A204.1 (cell line): ENCODE results near the gene L3MBTL4.

Experiments
- FAIRE-seq: peaks from 2 replicates; lab custom pipeline; 2012; peaks lifted over from hg19 to GRCh38; lab: Jason Lieb, UNC

The L3MBTL4 gene

DNA sequence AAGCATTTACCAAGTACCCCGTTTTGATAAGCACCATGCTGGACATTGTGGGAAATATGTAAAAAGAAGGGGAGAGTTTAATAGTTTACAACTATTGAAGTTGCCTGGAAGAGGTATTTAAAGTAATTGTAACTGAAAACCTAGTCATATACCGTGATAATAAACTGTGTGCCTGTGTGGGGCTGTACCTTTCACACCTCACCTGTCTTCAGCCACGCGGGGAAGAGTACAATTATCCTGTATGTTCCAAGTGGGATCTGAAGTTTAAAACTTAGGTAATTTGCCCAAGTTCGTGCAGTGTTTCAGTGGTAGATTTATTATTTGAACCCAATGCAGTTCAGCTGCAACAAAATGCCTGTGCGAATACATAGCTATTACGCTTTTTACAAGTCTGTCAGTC, 391.2 kb downstream of the L3MBTL4 start:
- FAIRE-seq, result no peak

DNA sequence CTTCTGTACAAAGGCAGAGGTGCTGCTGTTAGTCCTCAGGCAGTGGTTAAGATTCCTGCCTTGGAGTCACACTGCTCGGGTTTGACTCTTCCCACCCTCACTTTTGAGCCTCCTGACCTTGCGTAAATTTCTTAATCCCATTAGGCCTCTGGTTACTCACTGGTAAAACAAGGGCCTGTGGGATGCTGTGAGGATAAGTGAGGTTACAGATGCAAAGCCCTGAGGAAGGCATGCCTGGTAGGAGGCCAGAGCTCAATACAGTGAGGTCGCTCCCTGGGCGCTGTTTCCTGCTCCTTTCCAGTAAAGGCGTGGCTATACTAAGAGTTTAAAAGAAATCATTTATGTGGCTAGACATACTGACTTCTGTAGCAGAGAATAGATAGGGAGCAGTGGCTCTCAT, 391.9 kb downstream of the L3MBTL4 start:
- no peak for FAIRE-seq

DNA sequence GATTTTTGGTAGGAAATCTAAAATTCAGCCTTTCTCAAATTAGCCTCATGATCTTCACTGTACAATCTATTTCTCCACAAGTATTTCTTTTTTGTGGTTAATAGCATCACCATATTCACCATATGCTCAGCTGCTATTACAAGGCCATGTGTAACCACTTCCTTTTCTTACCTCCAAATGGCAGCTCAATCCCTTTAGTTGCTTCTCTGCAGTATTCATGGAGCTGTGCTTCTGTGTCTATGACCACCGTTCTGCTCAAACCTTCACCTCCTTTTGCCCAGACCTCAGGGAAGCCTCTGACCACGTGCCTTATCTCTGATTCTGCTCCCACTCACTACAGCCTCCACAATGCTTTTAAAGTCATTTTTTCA, 392.7 kb downstream of the L3MBTL4 start:
- no peak for FAIRE-seq

DNA sequence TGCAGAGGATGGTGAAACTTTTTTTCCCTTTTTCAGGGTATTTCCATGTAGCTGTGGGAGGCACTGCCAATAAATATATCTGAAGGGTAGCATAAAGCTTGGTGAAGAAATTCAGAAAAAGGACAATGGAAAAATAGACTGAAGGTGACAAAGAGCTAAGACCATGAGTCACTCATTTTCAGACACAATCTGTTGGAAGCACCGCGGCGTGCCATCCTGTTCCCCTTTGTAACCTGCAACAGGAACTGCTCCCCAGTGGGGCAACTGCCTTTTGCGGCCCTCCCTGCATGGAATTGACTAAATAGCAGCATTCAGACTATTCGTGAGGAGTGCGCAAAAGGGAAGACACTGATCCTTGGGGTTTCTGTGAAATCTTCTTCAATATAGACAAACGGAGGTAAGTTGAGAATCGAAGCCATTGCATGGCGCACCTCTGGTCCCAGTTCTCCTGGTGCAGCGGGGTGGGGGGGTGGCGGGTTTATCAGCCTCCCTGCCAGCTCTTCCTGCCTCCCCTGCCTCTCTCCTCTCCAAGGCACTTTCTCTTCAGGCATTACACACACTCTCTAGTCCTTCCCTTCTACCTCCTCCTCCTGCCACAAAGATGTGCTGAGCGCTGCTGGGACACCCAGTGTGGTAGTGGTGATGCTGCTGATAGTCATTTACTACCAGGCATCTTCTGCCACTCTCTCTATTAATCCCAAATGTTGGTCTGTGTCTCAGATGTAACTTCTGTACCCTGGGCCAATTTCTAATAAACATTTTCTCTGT, 393.2 kb downstream of the L3MBTL4 start:
- FAIRE-seq, result no peak

DNA sequence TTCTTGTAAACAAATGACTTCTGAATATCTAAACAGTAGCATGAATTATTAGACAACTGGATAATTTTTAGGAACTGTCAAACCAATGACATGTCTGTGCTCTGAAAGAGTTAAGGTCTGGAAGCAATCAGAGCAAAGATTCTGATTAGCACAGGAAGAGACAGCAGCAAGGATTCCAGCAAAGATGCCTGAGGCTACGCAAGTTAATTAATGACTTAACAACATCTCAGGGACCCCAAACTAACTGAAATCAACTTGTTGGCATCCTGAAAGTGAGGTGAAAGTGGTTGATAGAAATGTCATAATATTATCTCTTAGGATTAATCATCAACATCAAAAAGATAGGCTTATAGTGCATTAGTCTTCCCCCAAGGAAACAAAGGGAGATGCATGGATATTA, 396.0 kb downstream of the L3MBTL4 start:
- no peak for FAIRE-seq

DNA sequence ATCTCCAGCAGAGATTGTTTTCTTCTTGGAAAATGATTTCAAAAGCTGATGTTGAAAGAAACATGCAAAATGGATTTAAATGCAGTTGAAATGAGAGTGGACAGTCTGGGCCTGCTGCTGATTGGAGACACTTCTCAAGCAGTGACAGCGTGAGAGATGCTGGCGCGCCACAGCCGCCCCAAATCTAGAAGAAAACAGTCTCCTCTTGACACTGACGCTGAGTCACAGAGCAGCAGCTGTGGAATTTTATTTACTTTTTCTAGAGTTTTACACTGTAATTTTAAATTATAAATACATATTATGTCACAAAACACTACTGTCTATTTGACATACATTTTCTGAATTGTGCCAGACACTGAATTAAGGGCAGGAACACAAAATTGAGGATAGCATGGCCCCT, 397.5 kb downstream of the L3MBTL4 start:
- FAIRE-seq, result no peak

DNA sequence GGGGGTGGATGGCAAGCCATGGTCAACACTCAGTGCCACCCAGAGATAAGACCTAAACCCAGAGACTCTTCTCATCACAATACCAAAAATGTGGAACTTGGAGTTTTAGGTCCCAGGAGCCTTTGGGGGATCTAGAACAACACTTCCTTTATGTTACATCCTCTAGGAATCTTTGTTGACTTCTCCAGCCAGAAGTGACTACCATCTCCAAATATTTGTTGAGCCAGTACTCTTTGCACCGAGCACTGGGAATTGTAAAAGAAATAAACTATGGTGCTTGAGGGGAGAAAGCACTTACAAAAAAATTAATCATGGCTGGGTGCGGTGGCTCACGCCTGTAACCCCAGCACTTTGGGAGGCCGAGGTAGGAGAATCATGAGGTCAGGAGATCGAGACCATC, 399.3 kb downstream of the L3MBTL4 start:
- FAIRE-seq, result no peak

DNA sequence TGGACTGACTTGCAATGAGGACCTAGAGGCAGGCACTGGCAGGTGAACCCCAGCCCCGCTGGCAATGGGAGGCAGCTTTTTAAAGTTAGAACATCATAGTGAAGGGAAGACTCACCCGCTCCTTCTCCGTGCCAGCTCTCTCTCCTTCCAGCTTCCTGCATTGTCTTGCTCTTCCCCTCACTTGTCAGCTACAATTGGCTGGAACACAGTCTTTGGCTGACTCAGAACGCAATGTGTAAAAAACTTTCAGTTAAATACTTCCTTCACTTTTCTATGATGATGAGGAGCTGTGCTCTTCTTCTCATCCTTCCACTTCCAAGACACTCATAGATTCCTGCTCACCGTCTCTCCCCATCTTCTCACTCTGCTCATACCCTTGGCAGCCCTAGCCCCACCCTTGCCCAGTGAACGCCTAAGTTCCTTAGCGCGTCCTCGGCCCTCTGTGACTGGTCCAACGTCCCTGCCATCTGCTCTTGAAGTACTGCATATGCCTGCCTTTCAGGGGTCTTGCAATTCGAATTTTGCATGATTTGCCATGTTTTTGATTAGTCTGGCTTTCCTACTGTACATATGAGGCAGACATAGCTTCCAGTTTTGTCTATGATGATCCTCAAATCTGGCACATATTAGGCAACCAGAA, 401.4 kb downstream of the L3MBTL4 start:
- FAIRE-seq, result no peak

DNA sequence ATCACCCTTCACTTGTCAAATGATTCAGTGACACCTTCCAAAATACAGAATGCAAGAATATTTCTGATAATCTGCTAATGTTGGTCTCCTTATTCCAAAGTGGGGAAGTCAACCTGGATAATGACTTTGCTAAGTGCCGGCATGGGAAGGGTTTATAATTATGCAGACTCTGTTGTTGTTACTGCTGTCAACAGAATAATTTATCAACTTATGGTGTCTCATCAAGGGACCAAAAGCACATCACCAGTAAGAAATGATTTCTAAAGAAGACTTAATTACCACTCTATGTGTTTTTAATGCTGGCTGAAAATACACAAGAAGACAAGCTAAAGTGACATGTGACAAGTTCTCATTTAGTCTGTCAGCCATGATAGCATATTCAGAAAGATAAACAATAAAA, 403.8 kb downstream of the L3MBTL4 start:
- FAIRE-seq, result no peak

DNA sequence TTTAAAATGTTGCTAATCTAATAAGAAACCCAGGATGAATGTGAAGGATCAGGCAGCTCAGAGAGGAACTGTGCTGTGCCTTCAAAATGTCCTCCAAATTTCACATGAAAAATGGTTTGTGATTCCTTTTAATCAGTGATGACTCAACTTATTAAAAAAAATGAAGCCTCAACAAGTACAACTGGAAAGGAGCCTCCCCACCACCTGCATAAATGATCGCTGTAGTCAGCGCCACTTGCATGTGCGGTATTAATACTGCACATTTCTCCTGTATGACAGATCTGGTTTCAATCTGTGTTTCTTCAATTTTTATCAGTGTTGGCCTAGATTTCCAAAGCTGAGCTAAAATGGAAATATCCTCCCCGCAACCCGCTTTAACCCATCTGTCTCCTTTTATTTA, 404.4 kb downstream of the L3MBTL4 start:
- FAIRE-seq, result no peak

DNA sequence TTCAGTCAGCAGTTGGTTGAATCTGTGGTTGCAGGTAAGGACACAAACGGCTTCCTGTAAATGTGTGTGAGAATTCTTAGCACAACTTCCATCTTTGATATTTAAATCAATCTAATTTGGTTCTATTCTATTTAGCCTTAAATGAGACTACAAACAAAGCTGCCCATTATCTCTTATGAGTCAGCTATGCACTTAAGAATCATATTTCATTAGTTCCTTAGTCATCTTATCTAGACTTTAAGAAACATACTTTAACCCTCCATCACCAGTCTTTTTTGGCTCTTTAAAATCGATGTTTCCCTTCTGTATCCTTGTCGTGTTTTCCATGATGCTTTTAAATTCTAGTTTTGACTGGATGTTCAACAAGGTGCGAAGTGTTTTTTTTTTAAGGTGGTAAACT, 405.0 kb downstream of the L3MBTL4 start:
- FAIRE-seq, result no peak

DNA sequence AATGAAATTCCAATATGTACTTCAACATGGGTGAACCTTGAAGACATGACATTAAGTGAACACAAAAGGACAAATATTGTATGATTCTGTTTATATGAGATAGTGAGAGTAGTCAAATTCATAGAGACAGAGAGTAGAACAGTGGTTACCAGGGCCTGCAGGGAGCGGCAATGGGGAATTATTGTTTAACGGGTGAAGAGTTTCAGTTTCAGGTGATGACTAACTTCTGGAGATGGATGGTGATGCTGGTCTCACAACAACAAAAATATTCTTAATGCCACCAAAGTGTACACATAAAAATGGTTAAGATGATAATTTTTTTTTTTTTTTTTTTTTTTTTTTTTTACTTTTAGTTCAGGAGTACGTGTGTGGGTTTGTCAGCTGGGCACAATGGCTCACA, 410.0 kb downstream of the L3MBTL4 start:
- no peak for FAIRE-seq

DNA sequence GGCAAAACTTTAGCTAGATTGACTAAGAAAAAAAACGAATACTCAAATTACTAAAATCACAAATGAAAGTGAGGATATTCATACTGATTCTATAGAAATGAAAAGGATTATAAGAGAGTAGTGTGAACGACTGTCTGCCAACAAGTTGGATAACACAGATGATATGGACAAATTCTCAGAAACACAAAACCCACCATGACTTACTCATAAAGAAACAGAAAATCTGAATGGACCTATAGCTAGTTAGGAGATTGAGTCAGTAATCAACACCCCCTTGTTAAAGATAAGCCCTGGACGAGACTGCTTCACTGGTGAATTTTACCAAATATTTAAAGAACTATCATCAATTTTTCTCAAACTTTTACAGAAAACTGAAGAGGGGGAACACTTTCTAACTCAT, 410.6 kb downstream of the L3MBTL4 start:
- no peak for FAIRE-seq

DNA sequence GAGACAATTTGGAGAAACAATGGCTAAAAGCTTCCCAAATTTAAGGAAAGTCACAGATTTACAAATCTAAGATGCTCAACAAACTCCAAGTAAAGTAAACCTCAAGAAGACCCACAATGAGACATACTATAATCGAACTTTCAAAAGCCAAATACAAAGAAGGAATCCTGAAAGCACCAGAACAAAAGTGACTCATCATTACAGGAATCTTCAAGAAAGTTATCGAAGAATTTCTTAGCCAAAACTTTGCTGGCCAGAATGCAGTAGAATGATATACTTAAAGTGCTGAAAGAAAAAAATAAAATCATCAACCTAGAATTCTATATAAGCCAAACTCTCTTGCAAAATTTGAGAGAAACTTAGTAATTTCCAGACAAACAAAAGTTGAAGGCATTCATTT, 412.8 kb downstream of the L3MBTL4 start:
- no peak for FAIRE-seq

DNA sequence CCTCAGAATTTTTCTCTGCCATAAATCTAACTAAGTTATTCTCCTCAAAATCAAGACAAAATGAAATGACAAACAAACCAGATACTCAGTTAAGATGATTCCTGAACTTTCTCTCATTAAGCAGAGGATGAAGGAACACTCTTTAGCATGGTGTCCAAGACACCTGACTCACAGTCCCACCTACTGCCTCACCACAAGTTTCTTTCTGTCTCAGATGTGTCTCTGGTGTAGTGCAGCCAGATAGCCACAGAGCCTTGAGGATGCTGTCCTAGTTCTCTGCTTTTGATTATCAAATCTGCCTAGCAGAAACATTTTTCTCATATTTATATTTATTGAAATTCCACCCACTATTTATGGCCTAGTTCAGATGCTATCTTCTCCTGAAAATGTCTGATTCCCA, 415.8 kb downstream of the L3MBTL4 start:
- FAIRE-seq, result no peak

DNA sequence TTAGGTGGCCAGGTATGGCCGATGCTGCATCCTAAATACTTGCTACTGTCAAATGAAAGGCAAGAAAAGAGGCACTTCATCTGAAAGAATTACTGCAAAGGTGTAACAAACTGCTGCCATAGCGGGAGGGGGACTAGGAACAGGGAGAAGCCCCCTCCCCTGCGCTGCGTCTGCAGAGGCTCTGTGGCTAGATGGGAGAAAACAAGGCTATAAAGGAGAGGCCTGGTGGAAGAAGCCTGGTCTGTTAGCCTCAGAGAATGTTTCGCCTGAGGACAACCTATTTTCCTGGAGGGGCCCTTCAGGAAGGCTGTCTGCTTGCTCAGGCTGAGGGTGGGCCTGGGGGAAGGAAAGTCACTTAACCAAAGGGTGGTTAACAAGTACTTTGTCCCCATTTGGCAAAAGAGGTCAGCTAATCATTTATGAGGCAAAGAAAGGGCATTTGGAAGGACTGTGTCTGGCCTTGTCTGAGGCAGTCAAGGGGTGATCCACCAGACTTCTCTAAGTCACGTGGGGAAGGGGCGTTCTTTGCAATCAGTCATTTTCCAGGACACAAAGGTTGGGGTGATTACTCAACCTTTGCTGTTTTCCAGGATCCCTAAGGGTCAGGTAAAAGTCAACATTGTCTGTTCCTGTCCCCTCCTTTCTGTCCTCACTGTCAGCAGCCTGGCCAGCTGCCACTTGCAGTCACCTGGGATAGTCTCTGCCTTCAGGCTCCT, 416.4 kb downstream of the L3MBTL4 start:
- FAIRE-seq, result no peak

DNA sequence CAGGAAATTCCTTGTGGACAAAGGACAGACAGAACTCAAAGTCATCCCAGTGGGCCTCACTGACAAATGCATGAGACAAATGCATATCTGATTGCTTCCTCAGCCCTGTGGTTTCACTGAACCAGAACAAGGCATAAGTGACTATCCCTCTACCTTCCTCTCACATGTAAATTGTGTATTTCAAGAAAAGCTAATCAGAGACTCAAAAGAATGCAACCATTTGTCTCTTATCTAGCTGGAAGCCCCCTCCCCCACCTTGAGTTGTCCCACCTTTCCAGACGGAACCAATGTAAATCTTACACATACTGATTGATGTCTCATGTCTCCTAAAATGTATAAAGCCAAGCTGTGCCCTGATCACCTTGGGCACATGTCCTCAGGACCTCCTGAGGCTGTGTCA, 417.4 kb downstream of the L3MBTL4 start:
- no peak for FAIRE-seq

DNA sequence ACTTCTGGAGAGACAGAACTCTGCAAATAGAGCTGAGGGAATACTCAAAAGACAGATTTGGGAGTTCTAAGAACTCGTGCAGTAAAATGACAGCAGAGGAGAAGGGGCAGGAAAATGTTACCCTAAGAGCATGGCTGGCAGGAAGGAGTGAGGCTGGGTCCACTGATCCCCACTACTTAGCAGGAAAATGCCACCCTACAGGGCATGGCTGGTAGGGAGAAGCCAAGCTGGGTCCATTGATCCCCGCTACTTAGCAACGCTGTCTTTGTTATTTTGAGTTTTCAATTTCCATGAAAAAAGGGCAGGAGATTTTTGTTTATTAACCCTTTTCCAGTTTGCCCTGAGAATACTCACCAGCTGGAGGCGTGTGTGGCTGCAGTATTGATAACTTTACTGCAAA, 419.1 kb downstream of the L3MBTL4 start:
- no peak for FAIRE-seq

DNA sequence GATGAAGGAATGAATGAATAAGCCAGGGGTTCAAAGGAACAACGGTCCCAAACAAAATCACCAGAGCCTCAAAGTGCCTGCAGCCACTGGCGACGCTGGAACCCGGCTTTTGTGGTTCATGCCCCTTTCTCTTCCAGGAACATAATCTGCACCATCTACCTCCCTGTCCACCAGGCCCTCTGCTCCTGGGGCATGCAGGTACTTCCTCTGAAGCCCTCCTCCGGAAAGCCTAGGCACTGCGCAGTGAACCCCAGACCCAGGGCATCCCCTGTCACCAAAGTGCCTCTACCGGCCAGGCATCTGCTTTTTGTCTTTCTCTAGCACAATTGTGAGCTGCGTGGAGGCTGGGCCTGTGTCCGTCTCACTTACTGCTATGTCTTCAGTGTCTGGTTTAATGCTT, 420.8 kb downstream of the L3MBTL4 start:
- no peak for FAIRE-seq

DNA sequence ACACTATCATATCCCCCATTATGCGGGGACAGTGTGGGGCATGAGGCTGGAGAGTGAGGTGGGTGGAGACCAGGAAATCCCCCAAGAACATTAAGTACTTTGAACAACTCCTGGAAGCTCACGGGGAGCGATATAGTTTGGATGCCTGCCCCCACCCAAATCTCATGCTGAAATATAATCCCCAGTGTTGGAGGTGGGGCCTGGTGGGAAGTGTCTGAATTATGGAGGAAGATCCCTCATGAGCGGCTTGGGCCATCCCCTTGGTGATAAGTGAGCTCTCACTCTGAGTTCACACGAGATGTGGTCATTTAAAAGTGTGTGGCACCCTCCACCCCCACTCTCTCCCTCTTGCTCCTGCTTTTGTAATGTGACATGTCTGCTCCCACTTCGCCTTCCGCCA, 422.3 kb downstream of the L3MBTL4 start:
- FAIRE-seq, result no peak

DNA sequence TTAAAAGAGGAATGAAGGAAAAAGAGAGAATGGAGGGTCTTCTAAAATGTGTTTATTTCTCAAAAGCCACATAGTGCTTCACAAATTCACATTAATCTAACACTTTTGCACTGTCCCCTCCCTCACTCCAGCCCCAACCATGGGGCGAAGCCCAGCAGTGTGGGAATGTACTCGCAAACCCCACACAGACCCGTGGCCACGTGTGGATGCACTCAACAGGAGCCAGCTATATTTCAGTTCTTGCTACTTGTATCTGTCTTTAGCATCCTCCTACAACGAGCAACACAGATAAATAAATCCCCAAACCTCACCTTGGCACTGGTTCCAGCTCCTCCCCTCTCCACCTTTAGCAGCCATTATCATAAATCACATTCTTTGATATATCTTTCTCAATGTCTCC, 427.5 kb downstream of the L3MBTL4 start:
- no peak for FAIRE-seq

DNA sequence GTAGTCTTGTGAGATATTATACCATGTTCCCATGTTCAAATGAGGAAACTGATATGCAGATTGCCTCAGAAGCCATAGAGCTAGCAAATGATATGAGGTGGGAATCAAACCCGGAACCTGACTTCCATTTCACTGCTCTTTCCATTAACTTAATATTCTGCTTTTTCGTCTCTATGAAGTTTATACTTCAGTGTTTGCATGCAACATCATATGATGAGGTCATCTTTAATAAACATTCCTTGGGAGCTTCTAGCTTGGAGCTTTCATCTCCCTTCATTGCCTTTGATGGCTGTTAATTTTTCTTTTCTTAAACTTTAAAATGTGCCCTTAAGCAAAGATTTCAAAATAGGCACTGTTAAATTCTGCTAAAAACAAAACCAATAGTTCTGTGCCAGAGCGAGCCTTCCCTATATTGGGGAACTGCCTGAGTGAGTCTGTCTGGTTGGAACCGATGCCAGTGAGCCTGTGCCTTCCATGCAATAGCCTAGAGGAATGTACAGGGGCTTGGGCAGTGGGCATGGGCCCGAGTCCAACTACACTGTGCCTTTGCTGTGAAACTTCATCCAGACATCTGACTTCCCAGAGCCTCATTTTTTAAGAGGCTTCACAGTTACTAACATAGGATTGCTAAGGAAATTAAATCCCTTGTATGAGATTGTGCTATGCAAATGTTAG, 428.3 kb downstream of the L3MBTL4 start:
- no peak for FAIRE-seq

DNA sequence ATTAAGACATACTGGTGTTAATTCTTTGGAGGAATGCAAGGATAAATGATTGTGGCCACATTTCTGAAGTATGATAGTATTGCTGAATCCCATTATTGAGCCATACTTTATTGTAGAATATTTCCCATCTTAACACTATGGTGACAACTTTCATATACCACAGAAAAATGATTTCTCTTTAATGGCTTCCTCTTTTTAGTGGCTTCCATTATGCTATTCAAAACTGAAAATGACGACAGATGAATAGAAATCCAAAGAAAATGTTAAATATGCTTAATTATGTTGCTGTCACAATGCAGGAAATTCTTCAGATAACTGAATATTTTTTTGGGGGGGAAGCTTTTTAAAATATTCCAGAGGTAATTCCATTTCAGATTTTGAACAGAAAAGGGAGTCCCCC, 430.5 kb downstream of the L3MBTL4 start:
- FAIRE-seq, result no peak
